ENCODE results near the gene PTPRJ. TPM values are rescaled to one million over a fixed set of nuclear protein-coding genes. Genes with fewer than 3 reads are reported as not detected.

Gene PTPRJ
- total RNA-seq, 4 donors from 2014 or later: 9.8 to 17.8 (median 14.2) TPM

DNA sequence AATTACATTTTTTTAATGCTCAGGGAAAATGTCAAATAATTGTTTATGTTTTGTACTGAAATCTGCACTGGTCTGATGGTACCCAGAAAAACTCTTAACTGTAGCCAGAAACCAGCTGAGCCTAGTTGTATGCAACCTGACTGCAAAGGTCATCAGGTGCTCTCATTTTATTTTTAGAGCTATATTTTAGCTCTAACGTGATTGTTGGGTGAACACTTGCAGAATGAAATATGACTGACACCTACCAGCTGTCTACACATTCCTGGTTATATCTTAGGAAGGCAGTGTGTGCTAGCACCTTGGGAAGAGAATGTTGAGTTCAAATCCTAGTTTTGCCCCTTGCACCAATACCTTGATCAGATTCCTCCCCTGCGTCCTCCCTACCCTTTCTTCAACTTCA, 23.6 kb downstream of the PTPRJ start:
- ATAC-seq (ENCODE audit: low FRiP score): no peak
- DNase-seq (ENCODE audit: low spot score): no peak
- TF ChIP-seq, protein P1, sequence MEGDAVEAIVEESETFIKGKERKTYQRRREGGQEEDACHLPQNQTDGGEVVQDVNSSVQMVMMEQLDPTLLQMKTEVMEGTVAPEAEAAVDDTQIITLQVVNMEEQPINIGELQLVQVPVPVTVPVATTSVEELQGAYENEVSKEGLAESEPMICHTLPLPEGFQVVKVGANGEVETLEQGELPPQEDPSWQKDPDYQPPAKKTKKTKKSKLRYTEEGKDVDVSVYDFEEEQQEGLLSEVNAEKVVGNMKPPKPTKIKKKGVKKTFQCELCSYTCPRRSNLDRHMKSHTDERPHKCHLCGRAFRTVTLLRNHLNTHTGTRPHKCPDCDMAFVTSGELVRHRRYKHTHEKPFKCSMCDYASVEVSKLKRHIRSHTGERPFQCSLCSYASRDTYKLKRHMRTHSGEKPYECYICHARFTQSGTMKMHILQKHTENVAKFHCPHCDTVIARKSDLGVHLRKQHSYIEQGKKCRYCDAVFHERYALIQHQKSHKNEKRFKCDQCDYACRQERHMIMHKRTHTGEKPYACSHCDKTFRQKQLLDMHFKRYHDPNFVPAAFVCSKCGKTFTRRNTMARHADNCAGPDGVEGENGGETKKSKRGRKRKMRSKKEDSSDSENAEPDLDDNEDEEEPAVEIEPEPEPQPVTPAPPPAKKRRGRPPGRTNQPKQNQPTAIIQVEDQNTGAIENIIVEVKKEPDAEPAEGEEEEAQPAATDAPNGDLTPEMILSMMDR (IDR thresholded peaks at IDR 0.05): no peak

DNA sequence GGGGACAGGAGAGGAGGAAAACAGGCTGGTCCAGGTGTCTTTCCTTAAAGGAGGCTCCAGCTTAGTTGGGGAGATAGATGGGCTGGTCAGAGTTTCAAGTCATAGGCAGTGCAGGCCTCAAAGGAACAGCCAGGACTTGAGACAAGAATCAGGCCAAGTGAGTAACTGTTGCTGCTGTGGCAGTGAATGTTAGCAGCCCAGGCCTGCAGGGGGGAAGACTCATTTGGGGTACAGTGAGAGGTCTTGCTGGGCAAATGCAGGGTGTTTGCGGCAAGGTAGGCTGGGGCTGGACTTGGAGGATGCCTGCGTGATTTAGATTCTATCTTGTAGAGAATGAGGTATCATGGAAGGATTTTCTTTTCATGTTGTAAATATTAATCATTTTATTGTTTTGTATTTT, 24.1 kb downstream of the PTPRJ start:
- TF ChIP-seq, protein P1 (IDR thresholded peaks at IDR 0.05): no peak
- DNase-seq (ENCODE audit: low spot score): no peak
- ATAC-seq (ENCODE audit: low FRiP score): no peak

DNA sequence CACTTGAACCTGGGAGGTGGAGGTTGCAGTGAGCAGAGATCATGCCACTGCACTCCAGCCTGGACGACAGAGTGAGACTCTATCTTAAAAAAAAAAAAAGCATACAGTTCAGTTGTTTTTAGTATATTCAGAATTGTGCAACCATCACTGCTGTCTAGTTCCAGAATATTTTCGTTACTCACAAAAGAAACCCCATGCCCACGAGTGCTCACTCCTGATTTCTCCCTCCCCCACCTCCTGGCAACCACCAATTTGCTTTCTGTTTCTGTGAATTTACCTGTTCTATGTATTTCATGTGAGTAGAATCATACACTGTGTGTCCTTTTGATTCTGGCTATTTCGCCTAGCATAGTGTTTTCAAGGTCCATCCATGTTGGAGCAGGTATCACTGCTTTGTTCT, 24.8 kb downstream of the PTPRJ start:
- ATAC-seq (ENCODE audit: low FRiP score) (no peak), DNase-seq (ENCODE audit: low spot score) (no peak)
- TF ChIP-seq, protein P1 (IDR thresholded peaks at IDR 0.05): no peak

- TF ChIP-seq, protein P1 (IDR thresholded peaks at IDR 0.05): no peak
- ATAC-seq (ENCODE audit: low FRiP score): no peak
- DNase-seq (ENCODE audit: low spot score): no peak
These were observed 25.5 kb downstream of the PTPRJ start for GRCh38 chr11:48005831-48006270.

DNA sequence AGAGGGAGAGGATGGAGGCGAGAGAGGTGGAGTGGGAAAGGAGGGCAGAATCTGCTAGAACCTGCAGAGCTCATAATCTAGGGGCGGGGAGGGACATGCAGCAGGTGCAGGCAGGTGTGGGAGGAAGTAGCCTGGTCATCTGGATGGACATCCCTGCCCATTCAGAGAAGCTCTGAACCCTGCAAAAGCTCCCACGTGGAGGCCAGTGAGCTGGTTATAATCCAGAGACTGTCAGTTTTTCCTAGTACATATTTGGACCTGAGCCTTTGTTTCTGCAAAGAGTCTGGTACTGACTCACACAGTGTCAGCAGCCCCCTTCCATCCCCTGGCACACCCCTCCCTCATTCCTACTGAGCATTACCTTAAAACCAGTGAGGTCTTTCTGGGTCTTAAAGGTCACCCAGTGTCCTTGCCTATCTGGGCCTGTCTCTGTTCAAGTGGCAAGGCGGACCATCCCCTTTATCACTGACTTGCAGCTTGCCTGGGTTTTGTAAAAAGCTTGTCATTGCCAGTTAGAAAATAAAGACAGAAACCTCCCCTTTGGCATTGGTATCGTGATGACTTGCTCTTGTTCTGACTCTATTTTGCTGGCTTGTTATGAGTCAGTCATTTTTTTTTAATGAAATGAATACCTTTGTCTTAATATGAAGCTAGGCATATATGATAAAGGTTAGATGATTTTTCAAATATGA, 26.1 kb downstream of the PTPRJ start:
- TF ChIP-seq, protein P1 (IDR thresholded peaks at IDR 0.05): no peak
- DNase-seq (ENCODE audit: low spot score) (no peak), ATAC-seq (ENCODE audit: low FRiP score) (peak; percentile 87)

GRCh38 chr11:48007677-48008076, 27.3 kb downstream of the PTPRJ start:
- ATAC-seq (ENCODE audit: low FRiP score) (no peak), DNase-seq (ENCODE audit: low spot score) (no peak)
- TF ChIP-seq, protein P1 (IDR thresholded peaks at IDR 0.05): no peak

DNA sequence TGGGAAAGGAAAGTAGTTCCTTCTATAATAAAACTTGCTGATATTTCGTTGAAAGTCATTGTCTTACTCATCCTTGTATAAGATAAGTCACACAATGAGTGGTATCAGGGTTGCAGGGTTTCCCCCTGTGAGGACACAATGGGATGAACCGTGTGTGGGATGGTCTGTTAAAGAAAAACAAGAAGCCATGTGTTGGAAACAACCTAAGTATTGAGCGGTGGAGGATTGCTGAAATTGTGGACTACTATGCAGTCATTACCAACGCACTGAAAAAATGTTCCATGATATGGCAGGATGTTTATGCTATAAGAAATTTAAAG, 28.6 kb downstream of the PTPRJ start:
- ATAC-seq (ENCODE audit: low FRiP score) (no peak), DNase-seq (ENCODE audit: low spot score) (no peak)
- TF ChIP-seq, protein P1 (IDR thresholded peaks at IDR 0.05): no peak
